ENCODE results near the gene MED12.

Gene MED12

GRCh38 chrX:71091263-71091662 lies 27.1 kb upstream of the MED12 start:
- no peak overlapping the region for H3K4me3 ChIP-seq (ENCODE audit: low read depth, low read length)
- TF ChIP-seq, protein P1, sequence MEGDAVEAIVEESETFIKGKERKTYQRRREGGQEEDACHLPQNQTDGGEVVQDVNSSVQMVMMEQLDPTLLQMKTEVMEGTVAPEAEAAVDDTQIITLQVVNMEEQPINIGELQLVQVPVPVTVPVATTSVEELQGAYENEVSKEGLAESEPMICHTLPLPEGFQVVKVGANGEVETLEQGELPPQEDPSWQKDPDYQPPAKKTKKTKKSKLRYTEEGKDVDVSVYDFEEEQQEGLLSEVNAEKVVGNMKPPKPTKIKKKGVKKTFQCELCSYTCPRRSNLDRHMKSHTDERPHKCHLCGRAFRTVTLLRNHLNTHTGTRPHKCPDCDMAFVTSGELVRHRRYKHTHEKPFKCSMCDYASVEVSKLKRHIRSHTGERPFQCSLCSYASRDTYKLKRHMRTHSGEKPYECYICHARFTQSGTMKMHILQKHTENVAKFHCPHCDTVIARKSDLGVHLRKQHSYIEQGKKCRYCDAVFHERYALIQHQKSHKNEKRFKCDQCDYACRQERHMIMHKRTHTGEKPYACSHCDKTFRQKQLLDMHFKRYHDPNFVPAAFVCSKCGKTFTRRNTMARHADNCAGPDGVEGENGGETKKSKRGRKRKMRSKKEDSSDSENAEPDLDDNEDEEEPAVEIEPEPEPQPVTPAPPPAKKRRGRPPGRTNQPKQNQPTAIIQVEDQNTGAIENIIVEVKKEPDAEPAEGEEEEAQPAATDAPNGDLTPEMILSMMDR (IDR thresholded peaks at IDR 0.05; ENCODE audit: borderline replicate concordance, insufficient read depth, low read depth, low read length), result no peak

DNA sequence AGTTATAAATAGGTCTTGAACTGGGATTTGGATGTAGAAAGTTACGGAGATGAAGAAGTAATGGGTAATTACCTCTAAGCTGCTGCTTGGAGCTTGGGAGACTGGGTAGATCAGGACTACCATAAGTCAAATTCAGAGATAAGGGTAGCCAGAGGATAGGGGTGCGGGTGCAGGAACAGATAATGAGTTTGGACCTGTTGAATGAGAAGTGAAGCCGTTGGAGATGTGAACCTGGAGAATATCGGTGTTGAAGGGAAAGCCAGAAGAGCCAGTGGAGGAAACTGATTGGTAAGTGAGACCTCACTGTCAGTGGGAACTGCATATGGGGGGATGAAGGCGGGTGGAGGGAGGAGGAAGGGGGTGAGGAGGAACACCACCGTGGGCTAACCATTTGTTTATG lies 23.4 kb upstream of the MED12 start:
- H3K4me3 ChIP-seq (ENCODE audit: low read depth, low read length), result peak overlapping the region; percentile 39
- TF ChIP-seq, protein P1 (IDR thresholded peaks at IDR 0.05; ENCODE audit: borderline replicate concordance, insufficient read depth, low read depth, low read length), result no peak

- peak within 1 kb of the TSS; percentile 71 for H3K4me3 ChIP-seq (ENCODE audit: low read depth, low read length)
- TF ChIP-seq, protein P1 (IDR thresholded peaks at IDR 0.05; ENCODE audit: borderline replicate concordance, insufficient read depth, low read depth, low read length), result no peak
Observed at GRCh38 chrX:71095555-71095980, 22.8 kb upstream of the MED12 start, which contains the start of gene FOXO4. FOXO4 (plus strand) TSS chrX:71095851; CDS start chrX:71096529, 678 bp downstream.

- TF ChIP-seq, protein P1 (IDR thresholded peaks at IDR 0.05; ENCODE audit: borderline replicate concordance, insufficient read depth, low read depth, low read length), result no peak
- peak overlapping the region; percentile 71 for H3K4me3 ChIP-seq (ENCODE audit: low read depth, low read length)
Observed at GRCh38 chrX:71095981-71096759, 22.2 kb upstream of the MED12 start.

DNA sequence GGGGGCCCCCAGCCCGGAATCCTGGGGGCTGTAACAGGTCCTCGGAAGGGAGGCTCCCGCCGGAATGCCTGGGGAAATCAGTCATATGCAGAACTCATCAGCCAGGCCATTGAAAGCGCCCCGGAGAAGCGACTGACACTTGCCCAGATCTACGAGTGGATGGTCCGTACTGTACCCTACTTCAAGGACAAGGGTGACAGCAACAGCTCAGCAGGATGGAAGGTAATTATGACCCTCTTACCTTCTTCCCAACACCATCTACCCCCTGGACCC lies 21.7 kb upstream of the MED12 start:
- peak overlapping the region; percentile 71 for H3K4me3 ChIP-seq (ENCODE audit: low read depth, low read length)
- TF ChIP-seq, protein P1 (IDR thresholded peaks at IDR 0.05; ENCODE audit: borderline replicate concordance, insufficient read depth, low read depth, low read length), result no peak

- no peak overlapping the region for H3K4me3 ChIP-seq (ENCODE audit: low read depth, low read length)
- TF ChIP-seq, protein P1 (IDR thresholded peaks at IDR 0.05; ENCODE audit: borderline replicate concordance, insufficient read depth, low read depth, low read length), result peak; percentile 55
Observed at GRCh38 chrX:71098302-71098701, 20.1 kb upstream of the MED12 start.

- TF ChIP-seq, protein P1 (IDR thresholded peaks at IDR 0.05; ENCODE audit: borderline replicate concordance, insufficient read depth, low read depth, low read length), result no peak
- no peak overlapping the region for H3K4me3 ChIP-seq (ENCODE audit: low read depth, low read length)
Observed at GRCh38 chrX:71098951-71099506, 19.4 kb upstream of the MED12 start.
